Fibroblast of lung (primary cell): Measurements from ENCODE around the gene SPATA33. TPM values are rescaled to one million over a fixed set of nuclear protein-coding genes. Genes with fewer than 3 reads are reported as not detected.
A peak's percentile ranks its signal among the peaks of the same experiment; 100 is the strongest.
"Not testable (repeated sequence)": the region's sequence is repeated elsewhere in the genome, so short reads cannot be mapped to it uniquely, and the experiment has no call there.

Experiments
- DNase-seq, 2 donors: peaks; one replicate each; pipeline versions ENCODE4 v3.0.0 to v3.0.0-alpha.2; 2010; ENCODE audit warnings: low read depth in 2 of 2
- H2AFZ ChIP-seq: 2 replicates; pipeline ENCODE4 v1.5.1; 2012; ENCODE audit warnings: low read length, control low read depth, inconsistent platforms
- H3K27ac ChIP-seq: 2 replicates; pipeline ENCODE4 v1.5.1; 2011; ENCODE audit warnings: low read length, control low read depth; ENCODE audit not compliant: insufficient read depth
- H3K27me3 ChIP-seq: 2 replicates; pipeline ENCODE4 v1.5.1; 2011; ENCODE audit warnings: mild to moderate bottlenecking, low read length; ENCODE audit not compliant: control insufficient read depth, insufficient read depth
- H3K36me3 ChIP-seq: 2 replicates; pipeline ENCODE4 v1.5.1; 2011; ENCODE audit warnings: low read length; ENCODE audit not compliant: control insufficient read depth, insufficient read depth
- H3K4me1 ChIP-seq: 2 replicates; pipeline ENCODE4 v1.5.1; 2011; ENCODE audit warnings: low read length; ENCODE audit not compliant: control insufficient read depth, insufficient read depth; ENCODE audit errors: extremely low read depth
- H3K4me2 ChIP-seq: 2 replicates; pipeline ENCODE4 v1.5.1; 2011; ENCODE audit warnings: low read length, control low read depth; ENCODE audit not compliant: insufficient read depth; ENCODE audit errors: extremely low read depth
- H3K4me3 ChIP-seq, 4 experiments: fragments of 200-600 bp in 1 of 4; sonication (generic) in 1 of 4; replicated peaks in 1 of 4; 2 replicates each; pipeline ENCODE4 v1.5.1; 2011 to 2016; ENCODE audit warnings: low read length in 4 of 4, low read depth in 3 of 4, mild to moderate bottlenecking in 3 of 4, control low read depth in 2 of 4, inconsistent platforms in 1 of 4, mixed read lengths in 1 of 4; ENCODE audit not compliant: insufficient read depth in 1 of 4; ENCODE audit errors: control extremely low read depth in 1 of 4
- H3K79me2 ChIP-seq: 2 replicates; pipeline ENCODE4 v1.5.1; 2012; ENCODE audit warnings: mild to moderate bottlenecking, low read length, inconsistent platforms; ENCODE audit not compliant: control insufficient read depth, insufficient read depth
- H3K9ac ChIP-seq: 2 replicates; pipeline ENCODE4 v1.5.1; 2011; ENCODE audit warnings: mild to moderate bottlenecking, low read length, control low read depth; ENCODE audit not compliant: insufficient read depth
- H3K9me3 ChIP-seq: 2 replicates; pipeline ENCODE4 v1.5.1; 2012; ENCODE audit warnings: low read depth, low read length; ENCODE audit not compliant: control insufficient read depth, insufficient read depth
- H4K20me1 ChIP-seq: 2 replicates; pipeline ENCODE4 v1.5.1; 2011; ENCODE audit warnings: low read length; ENCODE audit not compliant: control insufficient read depth, insufficient read depth; ENCODE audit errors: extremely low read depth
- CTCF ChIP-seq, 2 donors: IDR thresholded peaks in 1 of 2; conservative IDR thresholded peaks in 1 of 2; 1 replicate in 1 of 2; 2 replicates in 1 of 2; pipeline ENCODE4 v1.5.1; 2011 to 2012; ENCODE audit warnings: low read length in 2 of 2, control low read depth in 1 of 2, inconsistent platforms in 1 of 2, low read depth in 1 of 2, mild to moderate bottlenecking in 1 of 2
- EZH2 ChIP-seq: IDR thresholded peaks from 2 replicates; pipeline ENCODE4 v1.5.1; 2012; ENCODE audit warnings: low read length, control low read depth, mild to moderate bottlenecking; ENCODE audit errors: missing control alignments
- polyA plus RNA-seq, 2 donors: library from polyadenylated mRNA; depleted of rRNA in 1 of 2; stranded (reverse) in 1 of 2; unstranded in 1 of 2; fragments of >200 nt; gene quantifications; 2 replicates each; pipeline ENCODE4 v1.2.1, GENCODE V29; 2011 to 2012; ENCODE audit warnings: missing spikeins in 1 of 2
- total RNA-seq: library from RNA; depleted of rRNA; stranded (reverse); fragments of >200 nt; gene quantifications from 2 replicates; pipeline ENCODE4 v1.2.1, GENCODE V29; 2014

The SPATA33 gene
- total and polyA plus RNA-seq, 2 donors (not counting 1 experiment from before 2014, with no cell fraction given) = 2.0 to 2.8 TPM

- Histone ChIP-seq H4K20me1 (no peaks in the 10 kb centered on the region), H3K9me3 (no peaks in the 10 kb centered on the region), H3K4me1 (no peaks in the 10 kb centered on the region), H3K27me3 (no peaks in the 10 kb centered on the region), H2AFZ (no peak overlapping the region), H3K36me3 (no peaks in the 10 kb centered on the region), H3K9ac (no peak overlapping the region), H3K27ac (no peak overlapping the region), H3K79me2 (no peaks in the 10 kb centered on the region), H3K4me2 (no peak overlapping the region), H3K4me3 (no peak overlapping the region)
- peak; percentile 22 to 43 for DNase-seq
- no peak for TF ChIP-seq EZH2
Measured at GRCh38 chr16:89670496-89671431, 13.1 kb downstream of the SPATA33 start.

GRCh38 chr16:89671565-89671964 is 13.9 kb downstream of the SPATA33 start:
- DNase-seq, H3K27ac ChIP-seq, H3K36me3 ChIP-seq, H3K9me3 ChIP-seq, H3K27me3 ChIP-seq, H3K4me3 ChIP-seq, H2AFZ ChIP-seq, H3K4me2 ChIP-seq, H3K79me2 ChIP-seq, H4K20me1 ChIP-seq, H3K4me1 ChIP-seq, H3K9ac ChIP-seq: not testable (repeated sequence)

GRCh38 chr16:89672177-89672941 is 14.7 kb downstream of the SPATA33 start:
- no peak overlapping the region for H2AFZ ChIP-seq
- TF ChIP-seq EZH2 = no peak
- TF ChIP-seq CTCF (conservative IDR thresholded peaks at IDR 0.05 in 1 of 2, IDR thresholded peaks at IDR 0.05 in 1 of 2; ENCODE audit: low read depth in 1 of 2, low read length in 2 of 2) = no peak
- H3K4me2 ChIP-seq = no peak overlapping the region
- H4K20me1 ChIP-seq = no peaks in the 10 kb centered on the region
- no peaks in the 10 kb centered on the region for H3K36me3 ChIP-seq
- DNase-seq = no peak
- H3K4me3 ChIP-seq = no peak overlapping the region
- no peak overlapping the region for H3K27ac ChIP-seq
- H3K9ac ChIP-seq = no peak overlapping the region
- no peaks in the 10 kb centered on the region for H3K79me2 ChIP-seq
- no peaks in the 10 kb centered on the region for H3K4me1 ChIP-seq
- H3K9me3 ChIP-seq = no peaks in the 10 kb centered on the region
- no peaks in the 10 kb centered on the region for H3K27me3 ChIP-seq
